Ammon's horn (tissue), 1 donor: ENCODE data around the gene TTLL10.
A peak's percentile ranks its signal among the peaks of the same experiment; 100 is the strongest.

Source experiments
- DNase-seq: peaks from one replicate; pipeline ENCODE4 v3.0.0-alpha.2; 2016; ENCODE audit warnings: low spot score

TTLL10 gene

DNA sequence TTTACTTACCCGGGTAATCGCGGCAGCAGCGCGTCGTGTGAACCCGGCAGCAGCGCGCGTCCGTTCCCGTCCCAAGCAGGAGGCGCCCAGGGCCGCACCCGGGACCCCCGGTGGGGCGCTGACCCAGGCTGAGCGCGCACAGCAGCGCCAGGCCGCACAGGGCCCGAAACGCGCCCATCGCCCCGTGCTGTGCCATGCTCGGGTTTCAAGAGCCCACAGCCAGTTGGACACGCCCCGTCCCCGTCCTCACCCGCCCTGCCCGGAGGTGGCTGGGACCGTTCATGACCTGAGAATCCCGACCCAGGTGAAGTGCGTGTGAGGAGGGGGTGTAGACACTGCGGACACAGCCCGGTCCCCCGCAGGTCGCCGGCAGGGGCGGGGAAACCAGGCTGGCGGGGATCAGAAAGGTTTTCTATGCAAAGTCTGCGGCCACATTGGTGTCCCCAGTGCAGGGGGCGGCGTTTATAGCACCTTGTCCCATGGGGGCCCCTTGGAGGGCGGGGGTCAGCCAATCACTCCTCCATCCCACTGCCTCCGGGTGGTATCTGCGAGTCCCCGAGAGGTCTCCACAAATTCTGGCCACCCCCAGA lies 32.8 kb downstream of the TTLL10 start, which contains the start of gene TNFRSF18:
TNFRSF18 (minus strand) TSS at position 217 of the 590 bp plus-strand sequence; CDS start at position 196, 21 bp downstream.
- DNase-seq: no peak

DNA sequence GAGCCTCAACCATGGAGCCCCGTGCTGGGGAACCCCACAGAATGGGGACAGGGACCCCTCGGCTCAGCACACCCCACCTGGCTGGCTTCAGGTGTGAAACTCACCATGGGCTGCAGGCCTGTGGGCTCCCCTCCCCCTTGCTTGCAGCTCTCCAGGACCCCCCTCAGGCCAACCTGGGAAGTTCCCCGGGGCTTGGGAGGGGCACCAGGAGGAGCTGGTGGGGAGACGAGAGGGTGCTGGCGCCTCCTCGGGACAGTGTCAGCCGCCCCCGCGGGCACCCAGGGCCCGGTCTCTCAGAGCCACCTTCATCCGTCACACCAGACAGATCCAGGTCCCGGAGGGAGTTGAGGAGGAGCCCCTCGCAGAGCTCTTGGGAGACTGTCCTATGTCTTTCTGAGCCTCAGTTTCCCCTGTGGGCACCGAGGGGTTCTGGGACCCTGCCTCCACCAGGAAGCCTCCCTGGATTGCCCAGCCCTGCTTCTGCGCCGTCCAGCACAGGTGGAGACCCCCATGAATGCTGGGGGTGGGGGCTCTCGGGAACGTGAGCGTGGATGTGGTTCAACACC lies 33.4 kb downstream of the TTLL10 start:
- no peak for DNase-seq

DNA sequence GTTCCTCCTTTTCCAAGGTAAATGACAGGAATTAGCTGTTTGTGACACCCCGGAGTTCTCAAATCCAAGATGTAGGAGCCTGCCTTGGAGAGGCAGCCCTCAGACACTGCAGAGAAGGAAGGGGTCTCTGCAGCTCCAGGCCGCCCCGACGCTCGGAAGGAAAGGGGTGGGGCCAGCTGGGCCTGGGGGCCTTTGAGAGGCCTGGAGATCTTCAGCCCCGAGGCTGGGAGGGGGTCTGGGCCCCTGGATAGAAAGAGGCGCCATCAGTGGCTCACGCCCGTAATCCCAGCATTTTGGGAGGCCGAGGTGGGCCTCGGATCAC lies 33.9 kb downstream of the TTLL10 start:
- no peak for DNase-seq

DNA sequence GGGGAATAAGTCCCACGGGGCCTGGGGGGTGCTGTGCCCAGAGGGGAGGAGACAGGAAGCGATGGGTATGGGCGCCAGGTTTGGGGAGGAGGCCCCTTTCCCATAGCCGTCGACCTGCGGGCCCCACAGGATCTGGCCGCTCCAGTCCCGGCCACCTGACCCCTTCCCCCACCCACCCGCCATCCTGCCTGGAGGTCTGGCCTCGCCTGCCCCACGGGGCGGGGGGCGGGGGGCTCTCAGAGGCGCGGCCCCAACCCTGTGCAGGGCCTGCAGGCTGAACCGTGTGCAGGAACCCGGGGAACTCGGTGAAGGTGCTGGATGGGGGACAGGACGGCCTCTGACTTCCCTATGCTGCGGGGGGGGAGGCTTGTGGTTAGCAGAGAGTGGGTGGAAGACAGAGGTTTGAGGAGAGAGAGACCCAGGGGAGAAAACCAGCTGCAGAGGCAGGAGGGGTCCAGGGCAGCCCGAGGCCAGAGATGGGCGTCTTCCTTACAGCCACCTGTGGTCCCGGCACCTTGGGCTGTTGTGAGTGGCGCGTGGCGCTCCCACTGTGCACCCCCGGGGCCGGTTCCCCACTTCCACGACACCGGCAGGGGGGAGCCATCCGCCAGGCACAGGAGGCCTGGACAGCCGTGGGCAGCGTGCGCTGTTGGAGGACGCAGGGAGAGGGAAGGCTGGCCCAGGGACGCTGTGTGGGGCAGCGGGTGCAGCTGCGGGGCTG lies 35.2 kb downstream of the TTLL10 start:
- DNase-seq: no peak

DNA sequence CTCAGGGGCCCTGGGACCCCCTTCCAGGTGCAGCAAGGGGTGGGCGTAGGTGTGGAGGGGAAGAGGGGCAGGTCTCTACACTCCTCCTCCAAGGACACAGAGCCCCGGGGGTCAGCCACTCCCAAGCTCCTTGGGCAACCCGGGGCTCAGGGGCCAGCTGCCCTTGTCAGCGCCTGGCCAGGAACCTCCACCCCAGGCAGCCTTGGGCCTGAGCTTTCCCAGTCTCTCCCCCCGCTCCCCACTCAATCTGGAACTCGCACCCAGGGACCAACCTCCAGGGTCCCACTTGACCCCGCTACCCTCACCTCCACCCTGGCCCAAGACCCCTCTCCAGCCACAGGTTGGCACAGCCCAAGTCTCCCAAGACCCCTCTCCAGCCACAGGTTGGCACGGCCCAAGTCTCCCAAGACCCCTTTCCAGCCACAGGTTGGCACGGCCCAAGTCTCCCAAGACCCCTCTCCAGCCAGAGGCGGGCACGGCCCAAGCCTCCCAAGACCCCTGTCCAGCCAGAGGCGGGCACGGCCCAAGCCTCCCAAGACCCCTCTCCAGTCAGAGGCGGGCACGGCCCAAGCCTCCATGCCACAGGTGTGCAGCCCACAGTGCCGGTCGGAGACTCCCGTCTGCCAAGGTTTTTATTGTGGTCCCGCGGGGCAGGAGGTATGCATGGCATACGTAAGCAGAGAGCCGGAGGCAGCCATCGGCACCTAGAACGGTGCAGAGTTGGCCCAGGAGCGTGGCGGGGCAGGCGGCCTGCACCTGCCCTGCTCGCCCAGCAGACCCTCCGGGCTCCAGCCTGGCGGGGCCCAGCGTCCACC lies 37.3 kb downstream of the TTLL10 start:
- no peak for DNase-seq

DNA sequence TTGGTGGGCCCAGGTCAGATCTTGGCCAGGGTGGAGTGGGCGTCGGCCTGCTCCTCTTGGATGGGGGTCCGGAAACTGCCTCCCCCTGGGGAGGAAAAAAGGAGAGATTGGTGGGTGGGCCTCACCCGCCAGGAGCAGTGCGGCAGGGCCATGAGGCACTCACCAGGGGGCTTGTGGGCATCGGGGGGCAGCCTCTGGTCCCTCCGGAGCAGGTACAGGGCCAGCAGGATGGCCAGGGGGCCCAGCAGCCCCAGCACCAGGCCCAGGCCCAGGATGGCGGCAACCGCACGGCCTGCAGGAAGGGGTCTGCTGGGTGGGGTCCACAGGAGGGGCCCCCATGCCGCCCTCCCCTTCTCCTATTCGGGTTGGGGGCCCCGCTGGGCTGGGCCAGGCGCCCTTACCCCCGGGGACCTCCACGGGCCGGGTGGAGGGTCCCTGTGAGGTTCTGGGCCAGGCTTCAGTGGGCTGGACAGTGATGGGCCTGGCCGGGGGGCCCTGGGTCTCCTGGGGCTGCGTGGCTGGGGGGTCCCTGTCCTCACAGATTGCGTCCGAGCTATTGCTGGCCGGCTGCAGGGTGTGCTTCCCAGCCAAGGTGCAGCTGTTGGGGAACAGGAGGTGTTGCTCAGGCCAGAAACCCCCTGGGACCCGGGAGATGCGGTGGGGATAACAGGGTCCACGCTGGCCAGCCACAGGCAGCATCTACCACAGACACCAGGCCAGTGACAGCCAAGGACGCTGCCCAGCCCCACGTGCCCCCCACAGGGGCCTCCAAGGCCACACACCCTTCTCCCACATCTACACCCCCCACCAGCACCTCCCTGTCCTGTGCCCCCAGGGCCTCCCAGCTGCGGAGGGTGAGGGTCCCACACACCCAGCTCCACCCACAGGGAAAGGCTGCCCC lies 38.1 kb downstream of the TTLL10 start:
- no peak for DNase-seq

DNA sequence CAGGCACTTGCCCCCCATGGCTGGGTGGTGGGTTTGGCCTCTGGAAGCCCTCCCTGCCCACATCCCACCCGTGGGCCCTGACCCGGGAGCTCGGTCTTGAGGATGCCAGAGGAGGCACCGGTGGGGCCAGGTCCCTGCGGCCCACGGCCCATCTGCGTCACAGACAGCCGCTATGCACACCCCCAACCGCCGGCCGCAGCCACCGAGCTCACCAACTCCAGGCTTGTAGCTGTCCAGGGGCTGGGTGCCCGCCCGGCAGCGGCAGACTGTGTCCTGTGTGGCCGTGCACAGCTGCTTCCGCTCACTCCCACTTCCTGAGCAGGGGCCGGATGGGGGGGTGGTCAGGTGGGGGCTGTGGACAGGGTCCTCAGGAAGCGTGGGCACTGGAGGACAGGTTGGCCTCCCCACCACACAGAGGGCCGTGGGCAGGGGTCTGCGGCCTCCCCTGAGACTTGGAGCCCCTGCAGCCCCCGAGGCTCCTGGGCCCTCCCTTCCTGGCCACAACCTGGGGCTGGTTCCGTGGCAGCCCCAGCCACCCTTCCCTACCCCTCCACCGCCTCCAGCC lies 39.2 kb downstream of the TTLL10 start:
- no peak for DNase-seq

DNA sequence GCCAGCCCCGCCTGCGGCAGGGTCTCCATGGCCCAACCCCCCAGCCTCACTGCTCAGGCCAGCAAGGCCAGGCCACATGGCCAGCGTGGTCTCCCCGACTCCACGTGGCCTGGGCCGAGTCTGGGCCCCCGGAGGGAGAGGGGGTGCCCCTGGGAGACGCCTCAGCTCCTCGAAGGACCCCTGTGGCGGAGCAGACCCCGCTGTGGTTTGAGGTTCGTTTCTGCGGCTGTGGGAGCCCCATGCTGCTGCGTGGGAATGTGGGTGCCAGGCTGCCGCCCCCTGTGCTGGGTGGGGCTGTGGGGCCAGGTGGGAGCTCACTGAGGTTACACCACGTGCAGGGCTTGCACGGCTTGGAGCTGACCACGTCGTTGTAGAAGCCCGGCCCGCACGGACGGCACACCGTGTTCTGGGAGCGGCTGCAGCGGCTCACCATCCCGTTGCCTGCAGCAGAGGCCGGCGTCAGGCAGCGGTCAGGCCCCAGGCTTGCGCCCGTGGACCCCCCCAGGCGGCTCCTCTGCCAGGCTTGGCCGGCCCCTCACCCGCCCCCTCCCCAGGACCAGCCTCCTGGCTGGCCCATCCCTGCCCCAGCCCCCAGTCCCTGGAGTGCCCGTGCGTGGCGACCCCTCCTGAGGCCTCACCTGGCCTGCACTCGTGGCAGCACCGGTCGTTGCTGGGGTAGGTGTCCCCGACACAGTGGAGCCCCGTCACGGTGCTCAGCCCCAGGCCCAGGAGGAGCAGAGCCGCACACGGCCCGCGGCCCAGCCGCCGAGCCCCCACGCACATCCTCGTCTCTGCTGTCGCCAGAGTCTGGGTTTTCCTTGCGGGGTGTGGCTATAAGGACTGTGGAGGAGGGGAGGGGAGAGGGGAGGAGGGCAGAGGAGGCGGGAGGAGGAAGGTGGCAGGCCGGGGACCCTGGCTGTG lies 39.9 kb downstream of the TTLL10 start, which contains the start of gene TNFRSF4:
TNFRSF4 (minus strand) TSS at position 809 of the 921 bp plus-strand sequence; CDS start at position 783, 26 bp downstream.
- DNase-seq: no peak

DNA sequence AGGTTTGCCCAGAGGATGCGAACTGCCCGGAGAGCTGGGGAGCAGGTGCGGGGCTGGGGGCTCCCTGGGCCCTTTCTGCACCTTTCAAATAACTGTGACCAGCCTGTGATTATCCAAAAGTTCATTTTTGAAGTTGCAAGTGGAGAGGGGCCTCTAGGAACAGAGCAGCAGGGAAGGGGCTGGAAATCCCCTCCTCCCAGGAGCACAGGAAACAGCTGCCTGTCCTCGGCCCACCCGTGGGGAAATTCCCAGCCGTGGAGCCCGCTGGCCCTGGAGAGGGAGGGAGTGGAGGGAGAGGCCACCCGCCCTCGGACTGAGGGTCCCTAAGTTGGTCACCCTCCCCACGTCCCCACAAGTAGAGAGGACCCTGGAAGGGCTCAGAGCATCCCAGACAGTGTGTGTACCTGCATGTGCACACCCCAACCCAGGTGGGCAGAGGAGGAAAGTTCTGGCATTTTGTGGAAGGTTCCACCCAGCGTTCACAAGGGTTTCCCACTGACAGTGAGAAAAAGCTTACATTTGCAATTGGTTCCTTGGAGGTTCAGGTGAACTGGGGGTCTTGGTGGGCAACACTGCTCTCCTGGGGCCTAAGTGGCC lies 41.5 kb downstream of the TTLL10 start:
- no peak for DNase-seq

DNA sequence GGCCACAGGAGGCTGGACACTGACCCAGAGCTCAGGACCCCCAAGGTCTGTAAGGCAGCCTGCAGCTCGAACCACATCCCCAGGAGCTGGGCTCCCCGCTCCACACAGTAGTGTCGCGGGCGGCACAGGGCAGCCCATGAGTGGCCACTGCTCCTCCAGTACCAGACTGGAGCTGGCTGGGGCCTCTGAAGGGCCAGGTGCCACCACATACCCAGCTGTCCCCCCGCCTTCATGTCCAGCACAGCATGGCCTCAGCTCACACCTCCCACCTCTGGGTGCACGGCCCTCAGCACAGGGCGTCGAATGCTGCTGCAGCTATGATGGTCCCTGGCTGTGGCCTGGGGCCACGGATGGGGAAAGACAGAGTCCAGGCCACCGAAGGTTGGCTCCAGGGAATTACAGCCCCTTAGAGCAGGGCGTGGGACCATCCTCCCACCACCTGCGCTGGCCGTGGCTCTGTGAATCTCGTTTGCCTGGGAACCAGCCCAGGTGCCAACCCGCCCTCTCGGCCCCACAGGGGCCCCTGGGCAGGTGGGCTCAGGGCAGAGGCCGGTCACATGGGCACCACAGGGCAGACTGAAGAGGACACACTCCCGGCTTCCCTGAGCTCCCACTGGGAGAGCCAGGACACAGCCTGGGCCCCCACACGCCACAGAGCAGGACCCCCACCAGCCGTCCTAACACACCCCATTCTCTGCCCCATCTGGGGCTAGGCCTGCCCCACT lies 42.4 kb downstream of the TTLL10 start:
- DNase-seq: no peak

DNA sequence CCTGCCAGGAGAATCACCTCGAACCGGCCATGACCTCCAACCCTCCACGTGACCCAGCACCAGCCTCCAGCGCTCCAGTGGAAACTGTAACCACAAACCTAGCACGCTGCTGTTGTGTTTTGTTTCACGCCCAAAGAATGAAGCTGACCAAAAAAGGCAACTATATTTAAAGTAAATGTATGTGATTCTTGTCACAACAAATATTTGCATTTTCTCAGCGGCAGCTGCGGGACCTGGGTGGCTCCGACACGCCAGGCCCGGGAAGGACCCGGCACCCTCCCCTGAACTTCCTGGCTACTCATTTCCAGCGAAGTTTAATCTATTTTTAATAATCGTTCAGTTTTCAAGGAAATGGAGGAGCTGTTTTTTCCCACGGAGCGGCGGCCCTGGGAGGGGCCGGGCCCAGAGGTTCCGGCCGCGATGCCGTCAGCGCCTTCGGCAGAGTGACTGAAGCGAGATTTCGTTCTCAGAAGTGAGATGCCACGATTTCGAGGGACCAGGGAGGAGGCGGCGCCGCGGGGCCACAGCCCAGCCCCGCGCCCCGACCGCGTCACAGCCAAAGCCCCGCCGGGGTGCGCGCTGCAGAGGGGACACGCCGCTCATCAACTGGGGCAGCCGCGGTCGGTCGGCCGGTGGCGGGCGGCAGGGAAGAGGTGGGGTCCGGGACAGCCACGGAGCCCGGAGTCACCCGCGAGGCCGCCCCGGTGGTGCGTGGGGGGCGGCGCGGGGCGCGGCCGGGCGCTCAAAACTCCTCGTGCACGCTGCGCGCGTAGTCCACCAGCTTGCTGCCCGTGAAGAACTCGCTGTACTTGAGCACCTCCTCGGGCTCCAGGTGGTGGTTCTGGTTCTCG lies 43.3 kb downstream of the TTLL10 start:
- no peak for DNase-seq

DNA sequence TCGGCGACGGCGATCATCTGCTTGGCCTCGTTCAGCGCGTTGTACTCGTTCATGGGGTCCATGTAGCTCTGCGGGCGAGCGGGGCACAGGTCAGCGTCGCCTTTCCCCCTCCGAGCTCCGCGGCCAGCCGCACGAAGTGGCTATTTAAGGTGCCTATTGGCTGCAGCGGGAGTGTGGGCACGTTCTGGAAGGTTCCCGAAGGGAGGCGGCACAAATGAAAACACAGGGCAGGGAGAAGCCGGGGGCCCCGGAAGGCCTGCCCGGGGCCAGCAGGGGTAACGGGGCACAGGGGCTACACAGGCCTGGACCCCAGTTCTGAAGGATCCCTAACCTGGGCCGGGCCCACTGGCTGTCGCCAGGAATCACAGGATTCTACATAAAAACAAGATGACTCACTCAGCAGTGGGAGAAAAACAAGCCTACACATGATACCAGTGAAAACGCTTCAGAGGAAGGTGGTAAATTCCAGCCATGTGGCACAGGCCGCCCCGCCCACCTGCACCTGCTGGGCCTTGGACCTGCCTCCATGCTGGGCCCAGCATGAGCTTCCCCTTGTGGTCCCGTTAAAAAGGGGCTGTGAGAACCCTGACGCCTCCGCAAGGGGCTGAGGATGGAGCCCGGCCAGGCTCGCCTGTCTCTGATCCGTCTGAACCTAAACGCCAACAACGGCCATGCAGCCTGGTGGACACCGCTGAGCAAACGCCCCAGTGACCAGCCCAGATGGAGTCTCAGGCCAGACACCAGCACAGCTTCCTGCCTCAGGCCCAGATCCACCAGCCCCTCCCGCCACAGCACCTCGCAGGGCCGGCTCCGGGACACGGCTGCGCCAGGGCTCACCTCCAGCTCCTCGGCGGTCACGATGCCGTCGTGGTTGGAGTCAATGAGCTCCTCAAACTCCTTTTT lies 44.2 kb downstream of the TTLL10 start:
- DNase-seq: peak; percentile 38

DNA sequence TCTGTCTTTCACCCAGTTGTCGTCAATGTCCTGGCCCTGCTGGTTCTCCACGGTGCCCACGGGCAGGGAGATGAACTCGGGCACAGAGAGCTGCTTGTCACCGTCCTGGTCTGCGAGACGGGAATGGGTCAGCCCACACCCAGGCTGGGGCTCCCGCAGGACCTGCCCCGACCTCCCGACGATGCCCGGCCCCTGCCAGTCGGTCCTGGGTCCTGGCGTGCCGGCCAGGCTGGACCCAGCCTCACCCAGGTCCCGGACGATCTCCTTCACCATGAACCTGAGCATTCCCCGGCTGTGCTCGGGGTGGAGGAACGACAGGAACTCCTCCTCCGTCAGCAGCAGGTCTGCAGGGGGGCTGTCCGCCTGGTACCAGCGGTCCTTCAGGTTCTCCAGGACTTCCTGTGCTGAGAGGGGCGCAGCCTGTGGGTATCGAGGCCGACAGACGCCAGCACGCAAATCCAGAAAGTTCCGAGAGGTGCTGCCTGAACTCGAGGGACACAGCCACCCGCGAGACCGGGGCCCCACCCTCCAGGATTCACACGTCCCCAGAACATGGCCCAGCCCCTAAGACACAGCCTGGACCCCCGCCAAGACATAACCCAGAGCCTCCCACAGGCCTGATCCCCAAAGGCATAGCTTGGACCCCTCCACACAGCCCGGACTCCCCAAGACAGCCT lies 45.0 kb downstream of the TTLL10 start:
- DNase-seq: no peak

DNA sequence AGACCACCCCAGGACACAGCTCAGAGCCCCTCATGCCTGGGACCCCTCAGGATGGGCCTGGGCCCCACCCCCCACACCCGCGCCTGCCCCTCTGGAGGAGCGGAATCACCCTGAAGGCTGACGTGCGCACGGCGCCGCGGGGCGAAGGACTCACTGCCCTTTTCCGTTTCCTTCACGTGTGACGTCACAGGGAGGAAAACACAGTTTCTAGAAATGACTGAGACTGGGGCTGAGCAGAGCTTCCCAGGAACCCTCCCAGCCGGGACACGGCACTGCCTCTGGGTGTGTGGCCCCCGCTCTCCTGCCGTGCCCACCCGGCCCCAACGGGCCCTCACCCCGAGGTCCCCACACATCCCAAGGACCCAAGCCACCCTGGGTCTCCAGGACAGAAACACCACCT lies 45.7 kb downstream of the TTLL10 start:
- no peak for DNase-seq

DNA sequence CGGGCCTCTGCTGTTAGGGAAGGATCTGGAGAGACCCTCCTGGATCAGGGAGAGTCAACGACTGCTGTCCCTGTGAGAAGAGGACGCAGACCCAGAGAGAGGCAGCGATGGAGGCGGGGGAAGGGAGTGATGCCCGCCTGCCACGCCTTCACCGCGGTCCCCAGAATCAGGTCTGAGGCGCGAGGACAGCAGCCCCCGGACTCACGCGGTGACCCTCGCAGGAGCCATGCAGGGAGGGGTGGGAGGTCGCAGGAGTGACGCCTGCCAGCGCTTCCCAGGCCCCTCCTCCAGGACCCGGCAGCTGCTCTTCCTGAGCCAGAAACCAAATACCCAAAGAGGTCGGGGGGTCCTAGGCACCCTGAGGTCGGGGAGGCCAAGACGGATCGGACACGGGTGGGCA lies 46.5 kb downstream of the TTLL10 start:
- no peak for DNase-seq

DNA sequence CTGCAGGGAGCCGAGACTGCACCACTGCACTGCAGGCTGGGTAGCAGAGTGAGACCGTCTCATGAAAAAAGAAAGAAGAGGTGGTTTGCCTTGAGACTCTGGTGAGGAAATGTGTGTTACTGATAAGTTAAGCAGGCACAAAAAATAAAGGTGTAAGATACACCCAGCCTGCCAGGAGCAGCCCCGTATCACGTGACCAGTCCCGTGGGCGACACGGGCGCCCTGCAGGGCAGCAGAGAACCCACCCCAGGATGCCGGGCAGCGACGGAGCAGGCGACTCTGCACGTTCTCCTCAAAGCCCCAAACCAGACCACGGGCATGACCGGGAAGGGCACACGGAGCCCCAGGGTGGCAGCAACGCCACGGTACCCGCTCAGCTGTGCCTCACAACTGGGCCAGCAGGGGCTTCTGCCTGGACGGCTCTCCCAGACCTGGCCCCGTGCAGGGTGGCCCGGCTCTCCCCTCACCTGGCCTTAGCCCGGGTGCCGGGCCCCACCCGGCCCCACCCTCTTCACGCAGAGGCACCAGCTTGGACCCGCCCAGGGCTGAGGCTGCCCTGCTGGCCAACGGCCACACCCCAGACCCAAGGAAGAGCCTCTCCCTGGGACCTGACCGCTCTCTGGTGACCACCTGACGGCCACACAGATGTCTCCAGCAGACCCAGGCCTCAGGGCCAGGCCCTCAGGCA lies 48.4 kb downstream of the TTLL10 start:
- DNase-seq: no peak
